GM10847 (cell line): ENCODE data around the gene PIP4K2A.

Source experiments
- POLR2A ChIP-seq: IDR thresholded peaks from 2 replicates; pipeline ENCODE4 v1.6.1; 2011; ENCODE audit not compliant: insufficient read length; ENCODE audit errors: extremely low read depth

PIP4K2A gene

DNA sequence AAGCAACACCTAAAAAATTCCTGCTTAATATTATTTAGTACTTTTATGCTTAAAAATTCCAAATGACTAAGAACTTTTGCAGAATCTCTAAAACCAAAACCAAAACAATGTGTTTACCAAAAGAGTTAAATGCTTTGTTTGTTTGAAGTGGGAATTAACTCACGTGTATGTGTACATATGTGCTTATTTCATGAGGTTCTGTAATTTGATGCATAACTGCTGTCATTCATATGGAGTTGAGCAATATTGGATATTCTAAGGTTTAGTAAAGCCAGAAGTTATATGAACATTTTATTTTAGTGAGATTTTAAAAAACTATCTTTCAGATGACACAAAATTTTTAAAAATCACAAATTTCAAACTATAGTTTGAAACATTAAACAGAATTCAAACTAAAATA lies 157.1 kb downstream of the PIP4K2A start:
- TF ChIP-seq POLR2A, result no peak

DNA sequence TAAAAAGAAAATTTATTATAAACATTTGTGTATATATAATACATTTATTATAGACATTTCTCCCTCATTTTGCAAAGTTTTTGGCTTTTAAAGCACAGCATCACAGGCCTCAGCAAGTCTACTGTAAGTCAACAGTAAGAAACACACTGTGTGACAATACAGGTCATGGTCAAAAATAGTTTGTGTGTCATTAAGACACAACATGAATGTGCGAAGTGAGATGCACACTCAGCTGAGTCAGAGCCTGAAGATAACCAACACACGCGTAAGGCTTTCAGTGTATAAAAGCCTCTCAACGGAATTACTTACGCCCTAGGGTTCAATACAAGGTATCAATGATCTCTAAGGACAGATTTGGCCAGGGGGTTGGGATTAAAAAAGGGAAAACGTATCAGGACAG lies 157.6 kb downstream of the PIP4K2A start:
- no peak for TF ChIP-seq POLR2A

DNA sequence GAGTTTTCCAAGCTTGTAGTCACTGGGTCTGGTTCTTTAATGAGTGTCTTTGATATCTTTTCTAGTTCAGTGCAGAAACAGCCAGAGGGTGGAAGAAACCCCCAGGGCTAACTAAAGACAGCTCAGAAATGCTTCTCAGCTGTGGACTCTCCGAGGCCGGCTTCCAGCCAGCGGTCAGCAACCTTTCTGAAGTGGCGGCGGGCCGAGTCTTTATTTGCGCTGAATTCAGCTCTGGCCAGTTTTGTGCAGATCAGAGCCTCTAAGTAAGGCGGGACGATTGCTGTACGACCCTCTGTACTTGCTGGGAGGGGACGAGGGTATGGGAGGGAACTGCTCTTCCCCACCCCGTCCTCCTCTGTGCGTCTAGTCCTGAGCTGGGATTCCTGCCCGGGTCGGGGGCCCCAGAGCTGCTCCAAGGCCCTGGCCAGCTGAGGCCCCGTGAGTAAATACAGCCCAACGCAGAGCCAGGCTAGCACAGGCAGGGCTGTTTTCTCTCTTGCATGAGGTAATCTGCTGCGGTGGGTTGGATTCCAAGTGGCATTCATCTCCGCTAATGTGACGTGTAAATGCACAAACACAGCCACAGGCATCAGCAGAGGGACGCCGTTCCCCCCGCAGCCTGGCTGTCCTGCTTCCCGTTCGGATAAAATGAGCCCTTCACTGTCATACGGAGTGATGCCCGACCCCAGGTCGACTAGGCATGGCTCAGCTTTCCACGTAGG lies 159.8 kb downstream of the PIP4K2A start:
- TF ChIP-seq POLR2A, result no peak

DNA sequence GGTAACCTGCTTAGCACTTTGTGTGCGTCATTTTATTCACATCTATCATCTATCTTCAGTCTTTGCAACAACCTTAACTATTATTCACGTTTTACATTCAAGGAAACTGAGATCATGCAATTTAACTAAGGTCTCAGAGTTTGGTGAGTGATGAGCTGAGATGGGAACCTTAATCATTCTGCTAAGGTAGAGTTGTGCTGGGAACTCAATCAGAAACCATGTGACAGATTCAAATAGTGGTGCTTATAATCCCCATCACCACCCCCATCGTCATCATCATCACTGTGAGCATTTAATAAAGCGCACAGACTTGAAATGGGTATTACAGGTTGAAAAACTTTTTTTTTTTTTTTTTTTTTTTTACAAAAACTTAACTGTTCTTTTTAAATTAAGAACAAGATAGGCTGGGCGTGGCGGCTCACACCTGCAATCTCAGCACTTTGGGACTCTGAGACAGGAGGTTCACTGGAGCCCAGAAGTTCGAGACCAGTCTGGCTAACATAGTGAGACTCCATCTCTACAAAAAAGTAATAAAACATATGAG lies 160.9 kb downstream of the PIP4K2A start:
- no peak for TF ChIP-seq POLR2A

DNA sequence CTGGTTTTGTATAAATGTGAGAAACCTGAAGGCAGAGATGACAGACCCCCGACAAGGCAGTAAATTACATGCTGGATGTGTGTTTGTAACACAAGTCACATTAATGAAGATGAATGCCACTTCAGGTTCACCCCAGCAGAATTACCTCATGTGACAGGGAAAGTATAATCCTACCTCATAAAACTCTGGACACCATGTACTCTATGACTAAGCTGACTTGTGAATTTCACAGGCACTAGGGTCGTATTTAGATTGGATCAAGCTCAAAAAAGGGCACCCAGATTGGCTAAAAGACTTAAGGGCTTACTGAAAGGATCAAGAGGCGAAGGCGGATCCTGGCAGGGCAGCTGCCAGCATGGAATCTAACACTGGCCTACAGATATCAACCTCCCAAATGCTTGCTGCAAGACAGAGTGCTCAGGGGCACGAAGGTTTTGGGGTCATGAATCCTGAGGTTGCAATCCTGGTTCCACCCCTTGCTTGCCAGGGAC lies 161.4 kb downstream of the PIP4K2A start:
- no peak for TF ChIP-seq POLR2A

DNA sequence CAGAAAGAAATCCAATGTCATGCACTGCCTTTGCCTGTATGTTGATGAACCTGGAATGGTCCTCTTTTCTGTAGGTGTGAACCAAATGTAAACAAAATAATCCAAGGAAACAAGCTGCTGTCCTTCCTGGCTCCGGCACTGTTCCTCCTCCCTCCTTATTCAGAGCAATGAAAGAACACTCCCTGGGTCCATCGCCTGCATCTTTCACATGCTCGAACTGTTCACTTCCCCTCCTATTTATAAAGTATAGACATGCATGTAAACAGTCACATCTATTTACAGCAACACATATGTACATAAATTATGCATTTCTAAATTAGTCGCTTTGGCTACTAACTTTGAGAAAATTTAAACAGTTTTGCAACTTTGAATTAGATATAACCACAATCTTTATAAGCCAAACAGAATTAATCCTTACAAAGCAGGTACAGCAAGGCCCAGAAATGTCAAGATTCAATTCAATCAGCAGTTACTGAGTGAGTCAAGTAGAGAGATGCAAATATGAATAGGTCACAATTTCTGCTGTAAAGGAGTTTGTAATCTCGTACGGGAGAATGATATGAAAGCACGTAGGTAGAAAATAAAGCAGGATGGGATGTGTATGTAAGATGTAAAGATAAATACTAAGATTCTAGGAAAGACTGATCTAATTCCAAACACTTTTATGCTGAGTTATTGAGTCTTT lies 162.6 kb downstream of the PIP4K2A start:
- TF ChIP-seq POLR2A, result no peak

DNA sequence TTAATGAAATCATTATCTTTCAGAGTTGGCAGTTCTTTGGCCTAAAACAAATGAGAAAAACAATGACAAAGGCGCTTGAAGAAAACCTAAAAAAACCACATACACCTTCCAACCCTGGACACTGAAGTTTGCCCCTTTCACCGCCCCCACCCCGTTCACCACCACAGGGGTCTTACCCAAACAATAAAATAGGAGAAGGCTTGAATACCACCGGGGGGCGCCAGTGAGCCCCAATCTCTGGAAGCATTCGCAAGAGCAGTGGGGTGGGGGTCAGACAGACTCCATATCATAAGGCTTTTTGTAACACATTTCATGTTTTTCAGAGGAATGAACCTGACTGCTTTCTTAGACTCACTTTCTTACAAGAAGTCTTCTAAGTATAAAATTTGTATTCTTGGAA lies 163.6 kb downstream of the PIP4K2A start:
- no peak for TF ChIP-seq POLR2A

DNA sequence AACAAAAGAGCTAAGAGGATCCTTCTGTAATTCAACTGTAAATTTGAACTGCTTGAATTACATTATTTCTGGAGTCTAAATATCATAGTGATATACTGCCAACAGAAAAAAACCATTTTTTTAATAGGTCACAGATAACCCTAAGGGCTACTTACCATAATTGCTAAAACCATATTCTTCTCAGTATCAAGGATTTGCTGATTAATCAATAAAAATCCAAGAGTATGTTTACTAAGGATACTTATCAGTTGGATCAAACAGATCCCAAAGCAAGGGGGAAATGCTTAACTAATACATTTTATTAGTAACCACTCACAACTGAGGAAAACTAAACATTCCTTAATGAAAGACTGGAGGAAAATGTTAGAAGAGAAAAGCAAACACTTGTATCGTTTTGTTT lies 166.0 kb downstream of the PIP4K2A start:
- TF ChIP-seq POLR2A, result no peak

DNA sequence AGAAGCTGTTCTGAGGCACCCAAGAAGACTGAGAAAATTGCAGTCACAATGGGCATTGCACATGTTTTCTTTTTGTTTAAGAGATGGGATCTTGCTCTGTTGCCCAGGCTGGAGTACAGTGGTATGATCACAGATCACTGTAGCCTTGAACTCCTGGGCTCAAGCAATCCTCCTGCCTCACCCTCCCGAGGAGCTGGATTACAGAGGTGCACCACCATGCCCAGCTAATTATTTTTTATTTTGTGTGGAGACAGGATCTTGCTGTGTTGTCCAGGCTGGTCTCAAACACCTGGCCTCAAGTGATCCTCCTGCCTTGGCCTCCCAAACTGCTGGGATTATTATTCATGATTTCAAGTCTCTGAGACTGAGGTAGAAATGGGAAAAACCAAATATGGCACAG lies 168.7 kb downstream of the PIP4K2A start:
- TF ChIP-seq POLR2A, result no peak

DNA sequence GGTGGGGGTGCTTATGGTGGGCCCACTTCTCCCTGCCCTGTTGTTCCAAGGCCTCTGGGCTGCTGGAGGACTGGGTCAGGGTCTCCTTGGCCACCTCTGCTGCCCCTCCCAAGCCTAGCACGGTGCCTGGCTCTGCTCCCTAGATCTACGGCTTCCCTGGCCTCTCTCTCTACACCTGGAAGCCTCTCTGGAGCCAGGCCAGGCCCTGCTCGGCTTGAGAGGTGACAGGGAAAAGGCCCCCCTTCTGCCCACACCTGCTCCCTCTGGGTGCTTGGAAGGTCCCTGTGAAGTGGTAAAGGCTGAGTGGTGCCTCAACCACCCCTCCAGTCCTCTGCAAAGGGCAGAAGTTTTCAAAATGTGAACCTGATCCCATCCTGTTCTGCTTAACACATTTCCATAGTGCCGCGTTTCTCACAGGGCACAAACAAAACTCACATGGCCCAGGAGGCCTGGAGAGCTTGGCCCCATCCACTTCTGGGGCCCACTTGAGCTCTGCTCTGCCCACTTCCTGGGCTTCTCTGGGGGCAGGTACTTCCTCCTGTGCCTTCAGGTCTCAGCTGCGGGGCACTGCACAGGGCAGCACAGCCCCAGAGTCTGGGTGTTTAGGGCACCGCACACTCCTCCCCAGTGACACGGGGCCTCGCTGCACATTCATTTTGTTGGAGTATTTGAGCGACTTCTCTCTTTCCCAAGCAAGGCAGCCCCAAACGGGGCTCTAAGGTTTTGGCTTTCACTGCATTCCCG lies 169.9 kb downstream of the PIP4K2A start:
- TF ChIP-seq POLR2A, result no peak

DNA sequence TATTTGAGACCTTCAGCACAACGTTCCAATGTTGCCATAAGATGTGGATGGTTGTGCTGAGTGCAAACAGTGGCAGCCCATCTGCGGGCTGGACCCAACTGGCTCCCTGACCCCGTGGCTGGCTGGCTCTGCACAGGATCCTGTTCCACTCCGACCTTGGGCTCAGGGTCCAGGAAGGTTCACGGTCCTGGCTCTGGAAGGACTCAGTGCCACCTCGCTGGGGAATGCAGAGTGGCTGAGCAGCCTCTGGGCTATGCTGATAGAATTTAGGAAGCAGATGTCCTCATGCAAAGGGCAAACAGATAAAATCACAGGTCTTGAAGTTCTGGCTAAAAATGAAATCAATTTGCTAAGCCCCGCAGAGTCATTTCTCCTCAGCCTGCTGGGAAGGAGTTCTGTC lies 171.6 kb downstream of the PIP4K2A start:
- TF ChIP-seq POLR2A, result no peak

DNA sequence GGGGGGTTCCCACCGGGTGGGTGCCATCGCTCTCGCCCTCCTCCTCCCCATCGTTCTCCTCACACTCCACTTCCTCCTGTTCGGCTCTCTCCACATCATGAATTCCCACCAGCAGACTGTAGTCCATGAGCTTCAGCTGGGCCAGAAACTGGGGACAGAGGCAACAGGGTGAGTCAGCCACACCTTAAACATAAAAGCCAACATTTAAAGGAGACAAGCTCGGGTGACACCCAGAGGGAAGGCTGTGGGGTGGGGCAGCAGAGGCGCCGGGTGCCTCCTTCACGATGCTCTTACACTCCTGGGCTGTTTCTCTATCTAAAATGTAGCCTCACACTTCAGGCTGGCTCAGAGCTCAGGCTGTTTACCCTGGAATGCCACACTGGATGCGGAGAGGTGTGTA lies 172.5 kb downstream of the PIP4K2A start:
- TF ChIP-seq POLR2A, result no peak

DNA sequence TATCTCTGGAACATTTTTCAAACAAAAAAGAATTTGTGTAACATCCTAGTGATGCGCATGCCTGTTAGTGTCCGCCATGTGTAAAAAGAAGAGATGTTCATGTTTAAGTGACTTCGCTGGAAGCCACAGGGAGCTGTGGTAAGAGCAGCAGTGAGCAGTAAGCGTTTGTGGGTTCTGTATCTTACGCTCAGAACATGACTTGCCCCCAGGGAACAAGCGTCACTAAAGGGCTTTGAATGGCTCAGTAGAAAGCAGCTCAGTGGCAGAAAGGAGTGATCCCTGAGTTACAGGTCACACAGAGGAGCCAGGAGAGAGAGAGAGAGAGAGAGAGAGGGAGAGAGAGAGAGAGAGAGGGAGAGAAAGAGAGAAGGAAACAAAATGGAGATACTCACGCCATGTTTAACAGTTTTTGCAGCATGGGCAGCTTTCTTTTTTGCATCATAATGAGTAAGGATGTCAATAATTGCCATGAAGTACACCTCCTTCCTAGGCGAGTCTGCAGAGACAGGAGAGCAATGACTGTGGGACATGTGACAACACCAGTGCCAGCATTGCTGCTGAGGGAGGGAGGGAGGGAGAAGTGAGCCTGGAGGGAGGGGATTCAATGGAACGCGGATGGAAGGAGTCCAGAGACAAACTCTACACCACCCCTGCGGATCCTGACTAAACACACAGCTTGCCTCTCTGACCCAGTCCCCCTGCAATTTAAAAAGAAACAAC lies 174.6 kb downstream of the PIP4K2A start:
- no peak for TF ChIP-seq POLR2A

DNA sequence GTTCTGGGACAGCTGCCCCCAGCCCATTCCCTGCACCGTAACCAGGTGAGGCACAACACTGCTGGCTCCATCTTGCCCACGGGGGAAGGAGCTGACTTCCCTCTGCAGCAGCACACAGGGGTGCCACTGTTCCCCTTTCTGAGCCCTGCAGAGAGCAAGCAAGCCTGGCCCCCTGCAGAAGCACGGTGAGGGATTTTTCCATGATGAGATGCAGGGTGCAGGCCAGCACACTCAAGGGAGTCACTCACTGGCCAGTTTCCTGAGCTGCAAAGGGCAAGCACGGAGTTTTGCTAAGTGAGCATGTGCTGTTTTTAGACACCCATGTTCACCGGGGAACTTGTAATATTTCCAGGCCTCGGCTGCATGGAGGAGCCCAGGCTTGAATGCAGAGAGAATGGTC lies 176.6 kb downstream of the PIP4K2A start:
- no peak for TF ChIP-seq POLR2A

DNA sequence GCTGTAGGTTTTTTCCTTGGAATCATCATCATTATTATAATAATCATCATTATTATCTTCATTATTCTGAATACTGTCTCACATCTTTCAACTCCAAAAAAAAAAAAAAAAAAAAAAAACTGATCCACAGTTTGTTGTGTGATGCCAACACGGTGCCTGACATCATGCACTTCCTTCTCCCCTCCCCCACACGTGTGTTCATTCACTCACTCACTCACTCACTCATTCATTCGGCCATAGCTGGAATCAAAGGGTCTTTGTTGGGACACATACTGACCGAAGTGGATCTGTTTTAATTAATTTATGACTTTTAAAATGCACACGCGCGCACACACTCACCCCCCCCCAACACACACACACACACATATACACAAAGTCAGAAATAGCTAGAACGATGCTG lies 177.8 kb downstream of the PIP4K2A start:
- no peak for TF ChIP-seq POLR2A

DNA sequence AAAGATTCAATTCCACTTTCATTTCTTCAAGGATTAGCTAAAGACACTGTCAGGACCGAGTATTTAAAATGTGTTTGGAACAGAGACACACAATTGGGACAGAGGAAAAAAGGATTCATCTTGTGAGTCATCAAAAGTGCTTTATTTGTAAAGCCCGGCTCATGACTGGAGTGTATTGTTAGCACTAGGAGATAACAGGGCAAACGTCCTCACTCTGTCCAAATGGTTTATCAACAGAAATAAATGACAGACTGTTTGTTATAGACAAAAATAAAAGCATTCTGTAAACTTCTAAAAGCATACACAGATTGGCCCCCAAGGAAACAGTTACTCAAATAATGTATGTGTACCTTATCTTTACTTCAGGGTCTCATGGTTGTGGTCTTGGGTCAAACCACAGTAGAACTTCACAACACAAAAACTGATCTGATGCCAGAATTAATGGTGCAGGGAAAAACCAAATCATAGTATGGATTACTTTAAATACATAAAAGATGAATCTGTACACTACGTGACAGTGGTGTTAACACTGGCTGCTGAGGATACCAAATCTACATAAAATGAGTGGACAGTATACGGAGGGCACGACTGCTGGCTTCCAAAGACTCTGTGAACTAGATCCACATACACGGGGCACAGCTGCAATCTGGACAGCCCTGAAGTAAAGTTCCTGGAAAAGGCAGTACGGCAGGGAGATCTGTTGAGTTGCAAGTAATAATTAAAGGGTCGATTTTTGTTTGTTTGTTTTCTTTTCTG lies 179.4 kb downstream of the PIP4K2A start:
- TF ChIP-seq POLR2A, result no peak
